HepG2 (cell line): ENCODE data around the gene API5. TPM values are rescaled to one million over a fixed set of nuclear protein-coding genes. Genes with fewer than 3 reads are reported as not detected.

Source experiments
- ATAC-seq: fragments of 200-7000 bp; cut with Tn5 transposase; 3 replicates; pipeline ENCODE4 v1.9.1; 2020; ENCODE audit warnings: mild to moderate bottlenecking, moderate library complexity
- BruUV-seq: library from RNA; stranded (reverse); fragments of 400-500 nt; replicated peaks from 2 replicates; lab custom pipeline; 2021; lab: Mats Ljungman, UMichigan
- CTCF ChIA-PET: fragments of 300-600 bp; formaldehyde crosslinking; extraction: SDS; loops from one replicate; lab custom pipeline; 2021; ENCODE audit warnings: low total read pairs, inconsistent platforms, low intra/inter-chr PET ratio; lab: Yijun Ruan, JAX
- POLR2A ChIA-PET: fragments of 350-600 bp; sonication (Branson Sonifier 250); formaldehyde crosslinking; loops from one replicate; lab custom pipeline; 2020; ENCODE audit warnings: antibody characterized with exemption, inconsistent platforms; lab: Yijun Ruan, JAX
- DNase-seq: peaks from one replicate; pipeline ENCODE4 v3.0.0-alpha.2; 2015; ENCODE audit warnings: low spot score
- FAIRE-seq: peaks from 3 replicates; lab custom pipeline; 2011; peaks lifted over from hg19 to GRCh38; lab: Jason Lieb, UNC
- H2AFZ ChIP-seq: one replicate; pipeline ENCODE4 v1.6.1; 2011; ENCODE audit warnings: low read length, inconsistent platforms
- H3K27ac ChIP-seq: fragments of 300-600 bp; 3 replicates; pipeline ENCODE4 v1.8.0; 2011; ENCODE audit warnings: mixed run types, mild to moderate bottlenecking, mixed read lengths, low read length, inconsistent platforms; ENCODE audit not compliant: insufficient read depth; ENCODE audit errors: extremely low read length
- H3K27me3 ChIP-seq, 2 experiments: fragments of 200-600 bp in 1 of 2; 2 replicates in 1 of 2; 3 replicates in 1 of 2; pipeline versions ENCODE4 v1.6.0 to v1.8.0; 2011; ENCODE audit warnings: low read length in 2 of 2, mild to moderate bottlenecking in 2 of 2, moderate library complexity in 2 of 2, inconsistent platforms in 1 of 2; ENCODE audit not compliant: insufficient read depth in 2 of 2, control insufficient read depth in 1 of 2
- H3K36me3 ChIP-seq, 2 experiments: fragments of 200-600 bp in 1 of 2; replicated peaks in 1 of 2; 2 replicates in 1 of 2; 3 replicates in 1 of 2; pipeline versions ENCODE4 v1.5.1 to v1.8.0; 2011; ENCODE audit warnings: low read length in 2 of 2, inconsistent platforms in 1 of 2; ENCODE audit not compliant: insufficient read depth in 2 of 2, control insufficient read depth in 1 of 2
- H3K4me1 ChIP-seq: 2 replicates; pipeline ENCODE4 v1.5.1; 2012; ENCODE audit warnings: low read length, inconsistent platforms; ENCODE audit not compliant: insufficient read depth
- H3K4me2 ChIP-seq: 2 replicates; pipeline ENCODE4 v1.6.0; 2011; ENCODE audit warnings: low read depth, low read length, inconsistent platforms
- H3K4me3 ChIP-seq, 3 experiments: fragments of 200-600 bp in 1 of 3; sonication (generic), shearing (Covaris generic) in 1 of 3; replicated peaks in 1 of 3; 2 replicates each; pipeline ENCODE4 v1.5.1; 2011 to 2016; ENCODE audit warnings: low read length in 3 of 3, inconsistent platforms in 2 of 3, low read depth in 2 of 3, mild to moderate bottlenecking in 2 of 3, control low read depth in 1 of 3, mixed read lengths in 1 of 3; ENCODE audit not compliant: insufficient read depth in 1 of 3
- H3K79me2 ChIP-seq: one replicate; pipeline ENCODE4 v1.6.1; 2011; ENCODE audit warnings: low read length, inconsistent platforms; ENCODE audit not compliant: insufficient read depth
- H3K9ac ChIP-seq: 2 replicates; pipeline ENCODE4 v1.6.0; 2011; ENCODE audit warnings: mild to moderate bottlenecking, low read depth, low read length, inconsistent platforms; ENCODE audit not compliant: insufficient read depth
- H3K9me3 ChIP-seq: 2 replicates; pipeline ENCODE4 v1.5.1; 2012; ENCODE audit warnings: mild to moderate bottlenecking, low read length
- H4K20me1 ChIP-seq: 2 replicates; pipeline ENCODE4 v1.6.0; 2011; ENCODE audit warnings: inconsistent platforms, mild to moderate bottlenecking, low read length, moderate library complexity; ENCODE audit not compliant: insufficient read depth
- CC2D1A ChIP-seq: sonication (generic); formaldehyde crosslinking; IDR thresholded peaks from 2 replicates; pipeline ENCODE4 v1.8.1; 2023; ENCODE audit warnings: mild to moderate bottlenecking, missing genetic modification reagents
- CHD2 ChIP-seq: IDR thresholded peaks from 2 replicates; pipeline ENCODE4 v1.6.1; 2011; ENCODE audit warnings: low read depth, low read length, improper control_type of control experiment
- CSRNP1 ChIP-seq: sonication (generic); formaldehyde crosslinking; IDR thresholded peaks from 2 replicates; pipeline ENCODE4 v1.8.1; 2023; ENCODE audit warnings: mild to moderate bottlenecking, missing genetic modification reagents
- E2F2 ChIP-seq: sonication (generic); formaldehyde crosslinking; IDR thresholded peaks from 2 replicates; pipeline ENCODE4 v1.4.0; 2020; ENCODE audit warnings: missing genetic modification reagents, borderline replicate concordance
- EP300 ChIP-seq, 3 experiments: sonication (generic) in 1 of 3; formaldehyde crosslinking in 1 of 3; IDR thresholded peaks; 2 replicates each; pipeline versions ENCODE4 v1.5.1 to v1.6.1; 2011 to 2020; ENCODE audit warnings: low read depth in 2 of 3, low read length in 2 of 3, borderline replicate concordance in 1 of 3, improper control_type of control experiment in 1 of 3, mild to moderate bottlenecking in 1 of 3, missing genetic modification reagents in 1 of 3, moderate library complexity in 1 of 3
- GLI4 ChIP-seq: sonication (generic); formaldehyde crosslinking; IDR thresholded peaks from 2 replicates; pipeline ENCODE4 v1.5.1; 2020; ENCODE audit warnings: missing genetic modification reagents, mild to moderate bottlenecking, moderate library complexity, borderline replicate concordance
- HMGA1 ChIP-seq: sonication (generic); formaldehyde crosslinking; conservative IDR thresholded peaks from 2 replicates; pipeline ENCODE4 v1.4.0; 2020; ENCODE audit warnings: missing genetic modification reagents
- KDM6A ChIP-seq: IDR thresholded peaks from 2 replicates; pipeline ENCODE4 v1.6.1; 2016; ENCODE audit warnings: low read depth
- MTA1 ChIP-seq: sonication (generic); formaldehyde crosslinking; IDR thresholded peaks from 2 replicates; pipeline ENCODE4 v1.4.0; 2020; ENCODE audit warnings: missing genetic modification reagents, mild to moderate bottlenecking, borderline replicate concordance
- RCOR2 ChIP-seq: IDR thresholded peaks from 2 replicates; pipeline ENCODE4 v1.6.1; 2016; ENCODE audit warnings: missing biosample characterization, missing genetic modification reagents
- TRIM22 ChIP-seq: fragments of 450-650 bp; IDR thresholded peaks from 2 replicates; pipeline ENCODE4 v1.6.1; 2017
- ZNF274 ChIP-seq: sonication (generic); formaldehyde crosslinking; IDR thresholded peaks from 2 replicates; pipeline ENCODE4 v1.5.1; 2020; ENCODE audit warnings: mild to moderate bottlenecking, missing genetic modification reagents
- ZNF326 ChIP-seq: sonication (generic); formaldehyde crosslinking; IDR thresholded peaks from 2 replicates; pipeline ENCODE4 v1.4.0; 2020; ENCODE audit warnings: missing genetic modification reagents, borderline replicate concordance
- ZNF629 ChIP-seq: sonication (generic); formaldehyde crosslinking; conservative IDR thresholded peaks from 2 replicates; pipeline ENCODE4 v1.5.0; 2020; ENCODE audit warnings: missing genetic modification reagents
- ZNF678 ChIP-seq: sonication (generic); formaldehyde crosslinking; IDR thresholded peaks from 2 replicates; pipeline ENCODE4 v1.4.0; 2020; ENCODE audit warnings: mild to moderate bottlenecking, missing genetic modification reagents
- ZNF839 ChIP-seq: sonication (generic); formaldehyde crosslinking; IDR thresholded peaks from 2 replicates; pipeline ENCODE4 v1.4.0; 2020; ENCODE audit warnings: missing genetic modification reagents, mild to moderate bottlenecking, borderline replicate concordance
- WGBS: methylation state at CpG from one replicate; pipeline ENCODE4 v1.1.6; 2017; ENCODE audit warnings: low lambda C conversion rate; 5-methylcytosine and 5-hydroxymethylcytosine counted together
- in situ Hi-C: cut with HindIII; loops from 2 replicates; pipeline ENCODE4 v1.10.0; 2017; ENCODE audit warnings: low pct_unique_long_range_greater_than_20kb; ENCODE audit not compliant: extremely low pct_ligation_motif_present
- intact Hi-C: fragments of 100-400 bp; cut with micrococcal nuclease; formaldehyde crosslinking; loops from one replicate; pipeline ENCODE4 v1.10.0; 2022; ENCODE audit not compliant: unreplicated experiment
- polyA plus RNA-seq, 8 experiments: library from polyadenylated mRNA; depleted of rRNA in 3 of 8; stranded (reverse) in 7 of 8; unstranded in 1 of 8; fragments of >200 nt; fragmentation: Illumina TruSeq in 4 of 8; extraction: Trizol in 4 of 8; gene quantifications; 2 replicates each; pipeline versions ENCODE4 v1.2.1 to v1.2.3, GENCODE V29; 2011 to 2016; ENCODE audit warnings: low read depth in 4 of 8, missing spikeins in 1 of 8, mixed read lengths in 1 of 8; ENCODE audit not compliant: insufficient read depth in 1 of 8
- total RNA-seq, 5 experiments: library from RNA; depleted of rRNA; stranded (reverse); fragments of >200 nt; fragmentation: Illumina TruSeq; extraction: Trizol; gene quantifications; 2 replicates each; pipeline ENCODE4 v1.2.3, GENCODE V29; 2016; ENCODE audit warnings: low read depth in 1 of 5

The API5 gene
- total and polyA plus RNA-seq, 2 of the 13 experiments (the other 11 are each of a cell fraction or from before 2014, with no cell fraction given) = 21.6 to 59.0 TPM

GRCh38 chr11:43378897-43379296 is 67.1 kb downstream of the API5 start:
- no peaks in the 10 kb centered on the region for H3K27me3 ChIP-seq
- ATAC-seq = no peak
- H4K20me1 ChIP-seq = no peaks in the 10 kb centered on the region
- H2AFZ ChIP-seq = no peak overlapping the region
- peaks cover 0 to 18% of the 10 kb centered on the region in 2 experiments; a peak in 2 of 5 replicates for H3K36me3 ChIP-seq
- H3K9ac ChIP-seq = no peak overlapping the region
- no TSS peak for BruUV-seq
- TF ChIP-seq GLI4 (no peak), MTA1 (CRISPR knock-in tag) (no peak), CC2D1A (no peak), RCOR2 (CRISPR knock-in tag) (no peak), CSRNP1 (CRISPR knock-in tag) (no peak), ZNF326 (CRISPR knock-in tag) (no peak), CHD2 (no peak), E2F2 (CRISPR knock-in tag) (no peak), HMGA1 (no peak), TRIM22 (no peak), EP300 (IDR thresholded peaks at IDR 0.05; ENCODE audit: low read depth in 2 of 2, low read length in 2 of 2) (no peak), EP300 (CRISPR knock-in tag; IDR thresholded peaks at IDR 0.05; ENCODE audit: borderline replicate concordance) (no peak), ZNF629 (CRISPR knock-in tag) (no peak), KDM6A (no peak), ZNF678 (CRISPR knock-in tag) (no peak), ZNF274 (CRISPR knock-in tag) (no peak), ZNF839 (CRISPR knock-in tag) (no peak)
- no peak overlapping the region for H3K27ac ChIP-seq
- intact Hi-C loops = no loop called here
- H3K9me3 ChIP-seq = no peaks in the 10 kb centered on the region
- in situ Hi-C loops = no loop called here
- peaks cover 12% of the 10 kb centered on the region for H3K79me2 ChIP-seq
- DNase-seq = no peak
- no peaks in the 10 kb centered on the region for H3K4me1 ChIP-seq
- ChIA-PET POLR2A (interaction anchor here (1.1 kb wide), 1 partner anchor 20 kb away, joined by 6 read pairs; the partner anchor contains the start of gene TTC17), CTCF (no interaction called here)
- no peak overlapping the region for H3K4me3 ChIP-seq
- FAIRE-seq = no peak
- H3K4me2 ChIP-seq = no peak overlapping the region
- 90% methylated on average over 3 of the region's 3 CpGs for WGBS
